ENCODE measurements around the gene NAA10.

Gene NAA10

GRCh38 chrX:153964105-153964504, 29.3 kb upstream of the NAA10 start:
- TF ChIP-seq CTCF (IDR thresholded peaks at IDR 0.05), result no peak
- peaks cover 37% of the 10 kb centered on the region in 2 experiments for H3K4me1 ChIP-seq (ENCODE audit: control insufficient read depth in 1 of 2, insufficient read depth in 1 of 2, low read depth in 1 of 2, low read length in 1 of 2)
- H3K4me3 ChIP-seq (ENCODE audit: low read depth in 1 of 2, low read length in 1 of 2), result no peak overlapping the region
- H3K36me3 ChIP-seq, result peaks cover 19% of the 10 kb centered on the region
- H3K27me3 ChIP-seq, result no peaks in the 10 kb centered on the region
- no peak overlapping the region for H3K27ac ChIP-seq
- no peaks in the 10 kb centered on the region for H3K9me3 ChIP-seq

- no peaks in the 10 kb centered on the region for H3K9me3 ChIP-seq
- H3K4me3 ChIP-seq (ENCODE audit: low read depth in 1 of 2, low read length in 1 of 2), result no peak overlapping the region
- no peak for TF ChIP-seq CTCF (IDR thresholded peaks at IDR 0.05)
- H3K27me3 ChIP-seq, result no peaks in the 10 kb centered on the region
- H3K36me3 ChIP-seq, result peaks cover 25% of the 10 kb centered on the region
- H3K4me1 ChIP-seq (ENCODE audit: control insufficient read depth in 1 of 2, insufficient read depth in 1 of 2, low read depth in 1 of 2, low read length in 1 of 2), result peaks cover 31 to 32% of the 10 kb centered on the region in 2 experiments
- H3K27ac ChIP-seq, result no peak overlapping the region
These were observed 28.7 kb upstream of the NAA10 start for GRCh38 chrX:153963546-153963945.

- TF ChIP-seq CTCF (IDR thresholded peaks at IDR 0.05), result no peak
- Histone ChIP-seq H3K4me1 (ENCODE audit: control insufficient read depth in 1 of 2, insufficient read depth in 1 of 2, low read depth in 1 of 2, low read length in 1 of 2) (peaks cover 8 to 9% of the 10 kb centered on the region in 2 experiments), H3K9me3 (no peaks in the 10 kb centered on the region), H3K27ac (no peak overlapping the region), H3K36me3 (peaks cover 47% of the 10 kb centered on the region), H3K27me3 (no peaks in the 10 kb centered on the region), H3K4me3 (ENCODE audit: low read depth in 1 of 2, low read length in 1 of 2) (no peak overlapping the region)
These were observed 26.5 kb upstream of the NAA10 start for GRCh38 chrX:153961292-153961691.

GRCh38 chrX:153960786-153961185, 25.9 kb upstream of the NAA10 start:
- peaks cover 53% of the 10 kb centered on the region for H3K36me3 ChIP-seq

GRCh38 chrX:153960077-153960476, 25.2 kb upstream of the NAA10 start:
- Histone ChIP-seq H3K9me3 (no peaks in the 10 kb centered on the region), H3K4me1 (ENCODE audit: control insufficient read depth in 1 of 2, insufficient read depth in 1 of 2, low read depth in 1 of 2, low read length in 1 of 2) (no peaks in the 10 kb centered on the region), H3K4me3 (ENCODE audit: low read depth in 1 of 2, low read length in 1 of 2) (no peak overlapping the region), H3K36me3 (peaks cover 58% of the 10 kb centered on the region), H3K27ac (no peak overlapping the region), H3K27me3 (no peaks in the 10 kb centered on the region)
- no peak for TF ChIP-seq CTCF (IDR thresholded peaks at IDR 0.05)

More at GRCh38 chrX:153960786-153961185, 25.9 kb upstream of the NAA10 start:
- no peaks in the 10 kb centered on the region for H3K27me3 ChIP-seq
- H3K9me3 ChIP-seq, result no peaks in the 10 kb centered on the region
- no peak overlapping the region for H3K4me3 ChIP-seq (ENCODE audit: low read depth in 1 of 2, low read length in 1 of 2)
- no peak for TF ChIP-seq CTCF (IDR thresholded peaks at IDR 0.05)
- peaks cover 3 to 4% of the 10 kb centered on the region in 2 experiments for H3K4me1 ChIP-seq (ENCODE audit: control insufficient read depth in 1 of 2, insufficient read depth in 1 of 2, low read depth in 1 of 2, low read length in 1 of 2)
- no peak overlapping the region for H3K27ac ChIP-seq

- Histone ChIP-seq H3K27me3 (no peaks in the 10 kb centered on the region), H3K36me3 (peaks cover 62% of the 10 kb centered on the region), H3K9me3 (no peaks in the 10 kb centered on the region), H3K4me3 (ENCODE audit: low read depth in 1 of 2, low read length in 1 of 2) (no peak overlapping the region), H3K27ac (no peak overlapping the region), H3K4me1 (ENCODE audit: control insufficient read depth in 1 of 2, insufficient read depth in 1 of 2, low read depth in 1 of 2, low read length in 1 of 2) (no peaks in the 10 kb centered on the region)
- TF ChIP-seq CTCF (IDR thresholded peaks at IDR 0.05), result no peak
These were observed 24.8 kb upstream of the NAA10 start for GRCh38 chrX:153959649-153960048.

Measured in neutrophil (primary cell).